ENCODE data around the gene PRSS8. TPM values are rescaled to one million over a fixed set of nuclear protein-coding genes. Genes with fewer than 3 reads are reported as not detected.

PRSS8 gene
- total and polyA plus RNA-seq, 2 donors (not counting 3 experiments of a cell fraction or from before 2014, with no cell fraction given) = 0.12 TPM; not detected in 1

DNA sequence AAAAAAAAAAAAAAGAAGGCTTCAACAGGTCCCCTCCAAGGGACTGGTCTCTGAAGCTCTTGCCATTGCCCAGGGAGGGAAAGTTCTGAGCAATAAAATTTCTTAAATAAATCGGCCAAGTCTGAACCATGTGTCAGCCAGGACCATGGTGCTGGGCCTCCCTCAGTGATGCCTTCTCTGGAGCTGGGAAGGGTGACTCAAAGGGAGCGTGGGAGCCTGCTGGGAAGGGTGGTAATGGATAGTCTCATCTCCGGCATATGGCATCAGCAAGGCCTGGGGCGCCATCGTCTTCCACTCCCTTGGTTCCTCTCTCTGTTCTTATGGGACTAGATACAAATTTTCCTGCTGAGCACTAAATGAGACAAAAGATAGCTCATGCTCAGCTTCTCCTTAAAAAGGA is 43.2 kb downstream of the PRSS8 start:
- Histone ChIP-seq H4K20me1 (replicated peaks; ENCODE audit: control insufficient read depth, extremely low read depth, insufficient read depth, low read length) (no peaks in the 10 kb centered on the region), H3K79me2 (ENCODE audit: control insufficient read depth, insufficient read depth, low read length) (peaks cover 10% of the 10 kb centered on the region), H3K27ac (ENCODE audit: insufficient read depth, low read depth, low read length) (no peak overlapping the region), H3K27me3 (ENCODE audit: control insufficient read depth in 2 of 2, insufficient read depth in 2 of 2, low read length in 2 of 2) (no peaks in the 10 kb centered on the region), H3K9me1 (replicated peaks; ENCODE audit: control insufficient read depth, extremely low read depth, insufficient read depth, low read length) (no peaks in the 10 kb centered on the region), H2AFZ (ENCODE audit: low read depth, low read length) (no peak overlapping the region), H3K9me3 (replicated peaks; ENCODE audit: control insufficient read depth, insufficient read depth, low read length) (no peaks in the 10 kb centered on the region), H3K4me3 (replicated peaks in 1 of 3; ENCODE audit: insufficient read depth in 1 of 3, low read depth in 1 of 3, low read length in 3 of 3) (no peak overlapping the region), H3K4me2 (ENCODE audit: insufficient read depth, low read length) (no peak overlapping the region), H3K4me1 (ENCODE audit: control insufficient read depth, extremely low read depth, insufficient read depth, low read length) (peaks cover 3% of the 10 kb centered on the region), H3K36me3 (ENCODE audit: control insufficient read depth in 2 of 2, extremely low read depth in 1 of 2, insufficient read depth in 2 of 2, low read length in 2 of 2) (peaks cover 2 to 6% of the 10 kb centered on the region in 2 experiments), H3K9ac (replicated peaks; ENCODE audit: extremely low read depth, insufficient read depth, low read length) (no peak overlapping the region)
- ChIA-PET POLR2A (interaction anchor here (0.6 kb wide), 1 partner anchor 94 kb away, joined by 3 read pairs; no protein-coding TSS in a partner anchor), CTCF (interaction anchor here (1.1 to 6.5 kb wide), 4 partner anchors 18 to 108 kb away, joined by 3 to 66 read pairs (median 6); partner anchors contain the start of genes HSD3B7, ZNF646 and ZNF668)
- dilution Hi-C loops (cut with MboI; ENCODE audit: extremely low pct_ligation_motif_present, low sequenced_read_pairs) = no loop called here
- DNase-seq (ENCODE audit: low read depth, low spot score) (no peak), FAIRE-seq (no peak)
- intact Hi-C loops (cut with micrococcal nuclease) = no loop called here
- no peak for TF ChIP-seq FOS (IDR thresholded peaks at IDR 0.05; ENCODE audit: borderline replicate concordance, insufficient read depth, low read length)
- no peak for TF ChIP-seq GATA2 (IDR thresholded peaks at IDR 0.05; ENCODE audit: insufficient read depth, insufficient read length, low read depth, low read length)
- no peak for TF ChIP-seq POLR2A (IDR thresholded peaks at IDR 0.05; ENCODE audit: low read depth, low read length)
- no peak for TF ChIP-seq MYC (IDR thresholded peaks at IDR 0.05; ENCODE audit: low read depth, low read length)
- TF ChIP-seq CTCF (IDR thresholded peaks at IDR 0.05; ENCODE audit: extremely low read depth in 1 of 2, insufficient read depth in 1 of 2, low read depth in 1 of 2, low read length in 2 of 2) = no peak
- TF ChIP-seq JUN (IDR thresholded peaks at IDR 0.05; ENCODE audit: borderline replicate concordance, insufficient read depth, insufficient read length, low read depth) = no peak
- no TSS peak for BruUV-seq (replicated peaks)

GRCh38 chr16:31090540-31090939 is 45.0 kb downstream of the PRSS8 start:
- POLR2A ChIA-PET = no interaction called here
- TF ChIP-seq CTCF (IDR thresholded peaks at IDR 0.05; ENCODE audit: extremely low read depth in 1 of 2, insufficient read depth in 1 of 2, low read depth in 1 of 2, low read length in 2 of 2) (no peak), EZH2 (IDR thresholded peaks at IDR 0.05; ENCODE audit: borderline replicate concordance, low read depth, low read length, severe bottlenecking) (no peak), GATA2 (IDR thresholded peaks at IDR 0.05; ENCODE audit: insufficient read depth, insufficient read length, low read depth, low read length) (no peak), FOS (IDR thresholded peaks at IDR 0.05; ENCODE audit: borderline replicate concordance, insufficient read depth, low read length) (no peak), MYC (IDR thresholded peaks at IDR 0.05; ENCODE audit: low read depth, low read length) (no peak), POLR2A (IDR thresholded peaks at IDR 0.05; ENCODE audit: low read depth, low read length) (no peak), JUN (IDR thresholded peaks at IDR 0.05; ENCODE audit: borderline replicate concordance, insufficient read depth, insufficient read length, low read depth) (no peak), POLR2AphosphoS5 (IDR thresholded peaks at IDR 0.05; ENCODE audit: insufficient read depth, low read depth, low read length) (no peak)
- TF ChIP-seq, protein P1, sequence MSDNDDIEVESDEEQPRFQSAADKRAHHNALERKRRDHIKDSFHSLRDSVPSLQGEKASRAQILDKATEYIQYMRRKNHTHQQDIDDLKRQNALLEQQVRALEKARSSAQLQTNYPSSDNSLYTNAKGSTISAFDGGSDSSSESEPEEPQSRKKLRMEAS (IDR thresholded peaks at IDR 0.05; ENCODE audit: insufficient read depth, insufficient read length) = no peak
- H3K27me3 ChIP-seq (ENCODE audit: control insufficient read depth in 2 of 2, insufficient read depth in 2 of 2, low read length in 2 of 2) = no peaks in the 10 kb centered on the region
- no TSS peak for BruUV-seq (replicated peaks)
- FAIRE-seq = no peak
- peaks cover 3% of the 10 kb centered on the region for H3K4me1 ChIP-seq (ENCODE audit: control insufficient read depth, extremely low read depth, insufficient read depth, low read length)
- H4K20me1 ChIP-seq (replicated peaks; ENCODE audit: control insufficient read depth, extremely low read depth, insufficient read depth, low read length) = no peaks in the 10 kb centered on the region
- no peaks in the 10 kb centered on the region for H3K9me1 ChIP-seq (replicated peaks; ENCODE audit: control insufficient read depth, extremely low read depth, insufficient read depth, low read length)
- dilution Hi-C loops (cut with MboI; ENCODE audit: extremely low pct_ligation_motif_present, low sequenced_read_pairs) = no loop called here
- DNase-seq (ENCODE audit: low read depth, low spot score) = no peak
- CTCF ChIA-PET = interaction anchor here (2.5 to 6.5 kb wide), 2 partner anchors 52 to 107 kb away, joined by 7 to 66 read pairs; partner anchors contain the start of gene HSD3B7
- H3K79me2 ChIP-seq (ENCODE audit: control insufficient read depth, insufficient read depth, low read length) = peaks cover 10% of the 10 kb centered on the region
- H3K4me2 ChIP-seq (ENCODE audit: insufficient read depth, low read length) = no peak overlapping the region
- peaks cover 2 to 6% of the 10 kb centered on the region in 2 experiments for H3K36me3 ChIP-seq (ENCODE audit: control insufficient read depth in 2 of 2, extremely low read depth in 1 of 2, insufficient read depth in 2 of 2, low read length in 2 of 2)
- H3K27ac ChIP-seq (ENCODE audit: insufficient read depth, low read depth, low read length) = no peak overlapping the region
- no peak overlapping the region for H2AFZ ChIP-seq (ENCODE audit: low read depth, low read length)
- H3K9ac ChIP-seq (replicated peaks; ENCODE audit: extremely low read depth, insufficient read depth, low read length) = no peak overlapping the region
- intact Hi-C loops (cut with micrococcal nuclease) = no loop called here
- no peak overlapping the region for H3K4me3 ChIP-seq (replicated peaks in 1 of 3; ENCODE audit: insufficient read depth in 1 of 3, low read depth in 1 of 3, low read length in 3 of 3)
- H3K9me3 ChIP-seq (replicated peaks; ENCODE audit: control insufficient read depth, insufficient read depth, low read length) = no peaks in the 10 kb centered on the region

Data from endothelial cell of umbilical vein (primary cell).